MM.1S (cell line): ENCODE data around the gene CBLN3.

Experiments used
- DNase-seq: peaks from one replicate; pipeline ENCODE4 v3.0.0-alpha.2; 2015
- H2AFZ ChIP-seq: fragments of 300-600 bp; sonication (generic); 2 replicates; pipeline ENCODE4 v1.6.0; 2016; ENCODE audit warnings: antibody characterized with exemption, low read length
- H3F3A ChIP-seq: fragments of 300-600 bp; sonication (generic); 2 replicates; pipeline ENCODE4 v1.6.1; 2016; ENCODE audit warnings: mild to moderate bottlenecking, antibody characterized with exemption, low read length, moderate library complexity, mixed read lengths; ENCODE audit not compliant: insufficient read depth
- H3K27ac ChIP-seq: fragments of 300-600 bp; sonication (generic); 2 replicates; pipeline ENCODE4 v1.5.1; 2016; ENCODE audit warnings: mild to moderate bottlenecking, low read length
- H3K27me3 ChIP-seq: fragments of 300-600 bp; sonication (generic); replicated peaks from 2 replicates; pipeline ENCODE4 v1.6.0; 2016; ENCODE audit warnings: low read length; ENCODE audit not compliant: insufficient read depth
- H3K36me3 ChIP-seq: fragments of 300-600 bp; sonication (generic); replicated peaks from 2 replicates; pipeline ENCODE4 v1.6.1; 2016; ENCODE audit warnings: mild to moderate bottlenecking, low read length, mixed read lengths; ENCODE audit not compliant: insufficient read depth
- H3K4me1 ChIP-seq: fragments of 300-600 bp; sonication (generic); 2 replicates; pipeline ENCODE4 v1.6.1; 2016; ENCODE audit warnings: low read length, mixed read lengths
- H3K4me2 ChIP-seq: fragments of 300-600 bp; sonication (generic); 2 replicates; pipeline ENCODE4 v1.6.0; 2016; ENCODE audit warnings: low read depth, low read length
- H3K4me3 ChIP-seq: fragments of 300-600 bp; sonication (generic); 2 replicates; pipeline ENCODE4 v1.5.1; 2016; ENCODE audit warnings: low read length, mixed read lengths
- H3K79me2 ChIP-seq: fragments of 300-600 bp; sonication (generic); 2 replicates; pipeline ENCODE4 v1.6.1; 2016; ENCODE audit warnings: mixed run types, low read length, mixed read lengths
- H3K9ac ChIP-seq: fragments of 300-600 bp; sonication (generic); 2 replicates; pipeline ENCODE4 v1.6.1; 2016; ENCODE audit warnings: low read length, mixed read lengths
- H3K9me2 ChIP-seq: fragments of 300-600 bp; sonication (generic); replicated peaks from 2 replicates; pipeline ENCODE4 v1.6.1; 2016; ENCODE audit warnings: mild to moderate bottlenecking, low read length, mixed read lengths; ENCODE audit not compliant: insufficient read depth
- H3K9me3 ChIP-seq: fragments of 300-600 bp; sonication (generic); replicated peaks from 2 replicates; pipeline ENCODE4 v1.6.1; 2016; ENCODE audit warnings: mild to moderate bottlenecking, low read length, mixed read lengths; ENCODE audit not compliant: insufficient read depth
- H4K20me1 ChIP-seq: fragments of 300-600 bp; sonication (generic); 2 replicates; pipeline ENCODE4 v1.6.1; 2016; ENCODE audit warnings: mild to moderate bottlenecking, low read length, moderate library complexity, mixed read lengths; ENCODE audit not compliant: insufficient read depth
- EZH2 ChIP-seq: fragments of 300-600 bp; sonication (generic); optimal IDR thresholded peaks from 2 replicates; pipeline ENCODE3; 2017; ENCODE audit warnings: low read depth, mild to moderate bottlenecking, antibody characterized with exemption, low read length, mixed read lengths
- EZH2phosphoT487 ChIP-seq: fragments of 300-600 bp; sonication (generic); IDR thresholded peaks from 2 replicates; pipeline ENCODE4 v1.6.1; 2018; ENCODE audit warnings: antibody characterized with exemption, low read length
- TF ChIP-seq, protein P1 (sequence below): fragments of 300-600 bp; sonication (generic); IDR thresholded peaks from 2 replicates; pipeline ENCODE4 v1.5.1; 2016; ENCODE audit warnings: antibody characterized with exemption, low read length, mixed read lengths

The CBLN3 gene

DNA sequence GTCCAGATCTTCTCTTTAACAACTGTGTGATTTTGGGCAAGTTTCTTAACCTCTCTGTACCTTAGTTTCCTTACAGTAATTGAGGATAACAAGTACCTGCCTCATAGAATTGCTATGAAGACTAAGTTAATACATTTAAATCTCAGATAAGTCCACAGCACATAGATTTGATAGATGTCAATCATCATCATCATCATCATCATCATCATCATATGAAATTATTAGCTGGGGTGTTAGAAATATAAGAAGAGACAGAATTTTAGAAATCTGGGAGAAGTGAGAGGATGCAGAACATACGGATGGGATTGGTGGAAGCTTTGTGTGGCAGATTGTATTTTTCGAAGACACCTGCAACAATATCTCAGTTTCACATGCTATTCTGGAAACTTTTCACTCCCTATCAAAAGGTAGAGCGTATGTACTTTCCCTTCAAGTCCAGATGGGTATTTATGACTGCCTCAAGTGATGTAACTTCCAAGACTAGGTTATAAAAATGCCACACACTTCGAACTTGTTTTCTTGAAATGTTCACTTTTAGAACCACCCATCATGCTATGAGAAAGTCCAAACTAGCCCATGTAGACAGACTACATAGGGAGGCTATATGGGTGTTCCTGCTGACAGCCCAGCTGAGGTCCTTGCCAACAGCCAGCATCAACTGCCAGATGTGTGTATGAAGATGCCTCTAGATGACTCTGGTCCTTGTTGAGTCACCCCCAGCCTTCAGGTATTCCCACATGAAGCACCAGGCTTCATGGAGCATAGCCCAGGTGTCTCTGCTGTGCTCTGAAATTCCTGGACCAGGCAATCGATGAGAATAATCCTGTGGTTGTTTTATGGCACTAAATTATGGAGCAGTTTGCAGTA, 33.8 kb upstream of the CBLN3 start:
- H3K79me2 ChIP-seq = no peaks in the 10 kb centered on the region
- H3K9ac ChIP-seq = no peak overlapping the region
- no peaks in the 10 kb centered on the region for H3K9me2 ChIP-seq
- H3K4me2 ChIP-seq = peak overlapping the region; percentile 13; the same call in 1 of the 2 replicates
- H3K36me3 ChIP-seq = no peaks in the 10 kb centered on the region
- H2AFZ ChIP-seq = no peak overlapping the region
- DNase-seq = peak; percentile 25
- H4K20me1 ChIP-seq = no peaks in the 10 kb centered on the region
- H3K9me3 ChIP-seq = no peaks in the 10 kb centered on the region
- TF ChIP-seq EZH2phosphoT487 (no peak), EZH2 (no peak)
- TF ChIP-seq, protein P1, sequence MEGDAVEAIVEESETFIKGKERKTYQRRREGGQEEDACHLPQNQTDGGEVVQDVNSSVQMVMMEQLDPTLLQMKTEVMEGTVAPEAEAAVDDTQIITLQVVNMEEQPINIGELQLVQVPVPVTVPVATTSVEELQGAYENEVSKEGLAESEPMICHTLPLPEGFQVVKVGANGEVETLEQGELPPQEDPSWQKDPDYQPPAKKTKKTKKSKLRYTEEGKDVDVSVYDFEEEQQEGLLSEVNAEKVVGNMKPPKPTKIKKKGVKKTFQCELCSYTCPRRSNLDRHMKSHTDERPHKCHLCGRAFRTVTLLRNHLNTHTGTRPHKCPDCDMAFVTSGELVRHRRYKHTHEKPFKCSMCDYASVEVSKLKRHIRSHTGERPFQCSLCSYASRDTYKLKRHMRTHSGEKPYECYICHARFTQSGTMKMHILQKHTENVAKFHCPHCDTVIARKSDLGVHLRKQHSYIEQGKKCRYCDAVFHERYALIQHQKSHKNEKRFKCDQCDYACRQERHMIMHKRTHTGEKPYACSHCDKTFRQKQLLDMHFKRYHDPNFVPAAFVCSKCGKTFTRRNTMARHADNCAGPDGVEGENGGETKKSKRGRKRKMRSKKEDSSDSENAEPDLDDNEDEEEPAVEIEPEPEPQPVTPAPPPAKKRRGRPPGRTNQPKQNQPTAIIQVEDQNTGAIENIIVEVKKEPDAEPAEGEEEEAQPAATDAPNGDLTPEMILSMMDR = no peak
- H3K4me1 ChIP-seq = peaks cover 11% of the 10 kb centered on the region
- H3K4me3 ChIP-seq = no peak overlapping the region
- H3F3A ChIP-seq = no peaks in the 10 kb centered on the region
- no peaks in the 10 kb centered on the region for H3K27me3 ChIP-seq
- no peak overlapping the region for H3K27ac ChIP-seq

DNA sequence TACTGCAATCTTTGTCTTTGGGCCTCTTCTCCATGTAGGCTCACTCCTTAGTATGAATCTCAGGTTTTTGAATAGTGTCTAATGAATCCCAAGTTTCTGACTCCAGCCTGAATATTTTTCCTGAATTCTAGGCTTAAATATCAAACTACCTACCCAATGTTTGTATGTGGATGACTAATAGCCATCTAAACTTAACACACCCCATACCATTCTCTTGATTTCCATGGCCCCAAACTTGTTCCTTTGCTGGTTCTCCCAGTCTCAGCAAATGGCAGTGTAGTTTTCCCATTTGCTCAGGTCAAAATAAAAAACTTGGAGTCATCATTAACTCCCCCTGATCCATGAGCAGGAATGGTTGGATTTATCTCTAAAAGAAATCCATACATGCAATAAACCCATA, 31.9 kb upstream of the CBLN3 start:
- no peak overlapping the region for H3K4me2 ChIP-seq
- no peaks in the 10 kb centered on the region for H3K9me2 ChIP-seq
- TF ChIP-seq EZH2phosphoT487 = no peak
- TF ChIP-seq, protein P1 = no peak
- TF ChIP-seq EZH2 = no peak
- H3K4me3 ChIP-seq = no peak overlapping the region
- H3K9ac ChIP-seq = no peak overlapping the region
- no peaks in the 10 kb centered on the region for H3K79me2 ChIP-seq
- no peak overlapping the region for H2AFZ ChIP-seq
- H4K20me1 ChIP-seq = no peaks in the 10 kb centered on the region
- H3K27ac ChIP-seq = no peak overlapping the region
- H3F3A ChIP-seq = no peaks in the 10 kb centered on the region
- no peak for DNase-seq
- H3K4me1 ChIP-seq = peaks cover 11% of the 10 kb centered on the region
- no peaks in the 10 kb centered on the region for H3K9me3 ChIP-seq
- no peaks in the 10 kb centered on the region for H3K36me3 ChIP-seq
- H3K27me3 ChIP-seq = no peaks in the 10 kb centered on the region

DNA sequence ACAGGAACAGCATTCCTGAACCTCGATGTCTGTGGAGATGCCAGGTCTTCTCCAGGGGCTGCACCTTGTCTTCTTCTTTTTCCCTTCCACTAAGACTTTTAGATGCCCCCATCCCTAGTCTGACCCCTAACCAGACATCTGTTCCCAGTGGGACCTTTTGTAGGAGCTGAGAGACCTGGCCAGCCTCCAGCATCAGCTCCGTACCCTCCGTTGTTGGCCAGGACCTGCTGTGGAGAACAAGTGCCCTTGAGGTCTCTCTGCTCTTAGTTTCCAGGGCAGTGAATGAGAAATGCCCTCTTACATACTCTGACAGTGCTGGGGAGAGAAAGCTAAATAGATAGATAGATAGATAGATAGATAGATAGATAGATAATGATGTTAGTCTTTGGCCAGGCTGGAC, 29.9 kb upstream of the CBLN3 start:
- Histone ChIP-seq H3K27me3 (no peaks in the 10 kb centered on the region), H2AFZ (no peak overlapping the region), H3K4me1 (peaks cover 11% of the 10 kb centered on the region), H3K36me3 (no peaks in the 10 kb centered on the region), H3K4me2 (no peak overlapping the region), H3K79me2 (no peaks in the 10 kb centered on the region), H3K9me2 (no peaks in the 10 kb centered on the region), H3K27ac (no peak overlapping the region), H3K4me3 (no peak overlapping the region), H3F3A (no peaks in the 10 kb centered on the region), H3K9me3 (no peaks in the 10 kb centered on the region), H4K20me1 (no peaks in the 10 kb centered on the region), H3K9ac (no peak overlapping the region)
- DNase-seq = no peak
- TF ChIP-seq, protein P1 = no peak
- TF ChIP-seq EZH2 (no peak), EZH2phosphoT487 (no peak)
